Endothelial cell (in vitro differentiated cells): ENCODE measurements around the gene PCP2. TPM values are rescaled to one million over a fixed set of nuclear protein-coding genes. Genes with fewer than 3 reads are reported as not detected.

ENCODE experiments used
- DNase-seq: peaks from one replicate; pipeline ENCODE4 v3.0.0; 2021; ENCODE audit warnings: low spot score
- H3K27ac Mint-ChIP-seq: one replicate; pipeline ENCODE4 v1.8.0; 2021; ENCODE audit warnings: mixed read lengths, inconsistent platforms; ENCODE audit not compliant: unreplicated experiment
- H3K27me3 Mint-ChIP-seq: one replicate; pipeline ENCODE4 v1.8.0; 2021; ENCODE audit warnings: mild to moderate bottlenecking, moderate library complexity, mixed read lengths, inconsistent platforms; ENCODE audit not compliant: unreplicated experiment
- H3K36me3 Mint-ChIP-seq: one replicate; pipeline ENCODE4 v1.8.0; 2021; ENCODE audit warnings: mild to moderate bottlenecking, low read depth, mixed read lengths, inconsistent platforms; ENCODE audit not compliant: unreplicated experiment
- H3K4me1 Mint-ChIP-seq: one replicate; pipeline ENCODE4 v1.8.0; 2021; ENCODE audit warnings: mild to moderate bottlenecking, mixed read lengths, inconsistent platforms; ENCODE audit not compliant: unreplicated experiment
- H3K4me3 Mint-ChIP-seq: one replicate; pipeline ENCODE4 v1.8.0; 2021; ENCODE audit warnings: mild to moderate bottlenecking, mixed read lengths, inconsistent platforms; ENCODE audit not compliant: unreplicated experiment
- H3K9me3 Mint-ChIP-seq: one replicate; pipeline ENCODE4 v1.8.0; 2021; ENCODE audit warnings: mixed read lengths, inconsistent platforms; ENCODE audit not compliant: unreplicated experiment
- long read RNA-seq: library from polyadenylated mRNA; unstranded; transcript quantifications from one replicate; pipeline ENCODE4 v2.0.0, GENCODE V29; 2020; ENCODE audit not compliant: unreplicated experiment
- total RNA-seq: library from RNA; stranded (reverse); fragmentation: NEBNext Ultra II Directional; extraction: Animal tissue kit (Norgen Biotek cat#: 25700); gene quantifications from one replicate; pipeline ENCODE4 v1.2.1, GENCODE V29; 2021; ENCODE audit not compliant: unreplicated experiment
- TF ChIP-seq, protein P1 (sequence below): fragments of 200-600 bp; sonication (generic); IDR thresholded peaks from one replicate; pipeline ENCODE4 v1.5.0; 2021; ENCODE audit warnings: antibody characterized with exemption; ENCODE audit not compliant: unreplicated experiment

Gene PCP2
- total RNA-seq = not detected
- long read RNA-seq = 0 reads

DNA sequence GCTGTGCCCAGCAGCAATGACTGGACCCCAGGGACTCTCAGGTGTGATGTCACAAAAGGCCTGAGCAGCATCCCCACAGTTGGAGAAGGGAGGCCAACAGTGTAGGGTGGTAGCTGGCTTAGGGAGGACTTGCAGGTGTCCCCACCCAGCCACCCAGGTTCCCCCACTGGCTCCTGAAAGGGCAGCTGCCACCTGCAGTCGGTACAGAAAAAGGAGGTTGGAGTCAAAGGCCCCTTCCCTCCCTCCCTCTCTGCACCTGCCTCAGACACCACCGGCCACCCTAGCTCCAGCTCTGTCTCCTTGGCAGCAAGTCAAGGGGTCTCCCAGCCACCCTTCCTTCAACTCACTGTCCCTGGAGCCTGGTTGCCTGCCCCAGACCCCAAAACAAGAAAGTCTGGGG lies at the start of gene PCP2:
TSS of gene PCP2 (minus strand) at position 22 of the 400 bp plus-strand sequence. CDS start 262 bp downstream, outside the sequence.
- Mint-ChIP-seq H3K27me3 (peaks cover 26% of the 10 kb centered on the region), H3K9me3 (no peaks in the 10 kb centered on the region), H3K4me3 (no peak within 1 kb of the TSS), H3K4me1 (peaks cover 21% of the 10 kb centered on the region), H3K36me3 (peaks cover 16% of the 10 kb centered on the region), H3K27ac (no peak within 1 kb of the TSS)
- DNase-seq = no peak
- TF ChIP-seq, protein P1, sequence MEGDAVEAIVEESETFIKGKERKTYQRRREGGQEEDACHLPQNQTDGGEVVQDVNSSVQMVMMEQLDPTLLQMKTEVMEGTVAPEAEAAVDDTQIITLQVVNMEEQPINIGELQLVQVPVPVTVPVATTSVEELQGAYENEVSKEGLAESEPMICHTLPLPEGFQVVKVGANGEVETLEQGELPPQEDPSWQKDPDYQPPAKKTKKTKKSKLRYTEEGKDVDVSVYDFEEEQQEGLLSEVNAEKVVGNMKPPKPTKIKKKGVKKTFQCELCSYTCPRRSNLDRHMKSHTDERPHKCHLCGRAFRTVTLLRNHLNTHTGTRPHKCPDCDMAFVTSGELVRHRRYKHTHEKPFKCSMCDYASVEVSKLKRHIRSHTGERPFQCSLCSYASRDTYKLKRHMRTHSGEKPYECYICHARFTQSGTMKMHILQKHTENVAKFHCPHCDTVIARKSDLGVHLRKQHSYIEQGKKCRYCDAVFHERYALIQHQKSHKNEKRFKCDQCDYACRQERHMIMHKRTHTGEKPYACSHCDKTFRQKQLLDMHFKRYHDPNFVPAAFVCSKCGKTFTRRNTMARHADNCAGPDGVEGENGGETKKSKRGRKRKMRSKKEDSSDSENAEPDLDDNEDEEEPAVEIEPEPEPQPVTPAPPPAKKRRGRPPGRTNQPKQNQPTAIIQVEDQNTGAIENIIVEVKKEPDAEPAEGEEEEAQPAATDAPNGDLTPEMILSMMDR = no peak

DNA sequence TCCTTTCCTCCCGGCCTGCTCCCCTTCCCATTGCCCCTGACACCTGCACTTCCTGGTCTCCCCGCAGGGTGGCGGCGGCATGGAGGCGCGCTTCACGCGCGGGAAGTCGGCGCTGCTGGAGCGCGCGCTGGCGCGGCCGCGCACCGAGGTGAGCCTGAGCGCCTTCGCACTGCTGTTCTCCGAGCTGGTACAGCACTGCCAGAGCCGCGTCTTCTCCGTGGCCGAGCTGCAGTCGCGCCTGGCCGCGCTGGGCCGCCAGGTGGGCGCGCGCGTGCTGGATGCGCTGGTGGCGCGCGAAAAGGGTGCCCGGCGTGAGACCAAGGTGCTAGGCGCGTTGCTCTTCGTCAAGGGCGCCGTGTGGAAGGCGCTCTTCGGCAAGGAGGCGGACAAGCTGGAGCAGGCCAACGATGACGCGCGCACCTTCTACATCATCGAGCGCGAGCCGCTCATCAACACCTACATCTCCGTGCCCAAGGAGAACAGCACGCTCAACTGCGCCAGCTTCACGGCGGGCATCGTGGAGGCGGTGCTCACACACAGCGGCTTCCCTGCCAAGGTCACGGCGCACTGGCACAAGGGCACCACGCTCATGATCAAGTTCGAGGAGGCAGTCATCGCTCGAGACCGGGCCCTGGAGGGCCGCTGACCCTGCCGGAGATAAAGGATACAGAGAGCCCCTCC lies 48.8 kb upstream of the PCP2 start:
- Mint-ChIP-seq H3K4me1 (no peaks in the 10 kb centered on the region), H3K27ac (no peak overlapping the region), H3K27me3 (peaks cover 11% of the 10 kb centered on the region), H3K36me3 (peaks cover 13% of the 10 kb centered on the region), H3K9me3 (no peaks in the 10 kb centered on the region), H3K4me3 (peak overlapping the region; percentile 91)
- TF ChIP-seq, protein P1 = no peak
- no peak for DNase-seq

- peaks cover 14% of the 10 kb centered on the region for H3K27me3 Mint-ChIP-seq
- peaks cover 13% of the 10 kb centered on the region for H3K36me3 Mint-ChIP-seq
- peak overlapping the region; percentile 91 for H3K4me3 Mint-ChIP-seq
- no peak overlapping the region for H3K27ac Mint-ChIP-seq
- peak; percentile 75 for DNase-seq
- H3K4me1 Mint-ChIP-seq = no peaks in the 10 kb centered on the region
- no peaks in the 10 kb centered on the region for H3K9me3 Mint-ChIP-seq
- TF ChIP-seq, protein P1 = peak; percentile 16
Observed at GRCh38 chr19:7681340-7682174, 48.0 kb upstream of the PCP2 start.

- H3K4me1 Mint-ChIP-seq = no peaks in the 10 kb centered on the region
- TF ChIP-seq, protein P1 = peak; percentile 89
- H3K27me3 Mint-ChIP-seq = peaks cover 14% of the 10 kb centered on the region
- H3K36me3 Mint-ChIP-seq = peaks cover 12% of the 10 kb centered on the region
- peak; percentile 95 for DNase-seq
- H3K4me3 Mint-ChIP-seq = peak within 1 kb of the TSS; percentile 91
- H3K27ac Mint-ChIP-seq = peak within 1 kb of the TSS; percentile 50
- no peaks in the 10 kb centered on the region for H3K9me3 Mint-ChIP-seq
Observed at GRCh38 chr19:7680606-7681339, 47.3 kb upstream of the PCP2 start, which contains the start of gene TRAPPC5. Gene TRAPPC5 (plus strand): TSS chr19:7680833. CDS start chr19:7682254, 1,421 bp downstream.
